H1 (cell line): ENCODE measurements around the gene TECR. TPM values are rescaled to one million over a fixed set of nuclear protein-coding genes. Genes with fewer than 3 reads are reported as not detected.

Experiments
- CTCF ChIP-seq, 3 experiments: IDR thresholded peaks; 1 replicate in 2 of 3; 2 replicates in 1 of 3; pipeline versions ENCODE4 v1.5.1 to v1.6.1; 2011; ENCODE audit warnings: low read length in 3 of 3, mild to moderate bottlenecking in 3 of 3, inconsistent platforms in 2 of 3, low read depth in 1 of 3, moderate library complexity in 1 of 3; ENCODE audit not compliant: insufficient read depth in 1 of 3; ENCODE audit errors: control extremely low read depth in 1 of 3
- polyA plus RNA-seq, 7 experiments: library from polyadenylated mRNA; depleted of rRNA in 3 of 7; stranded (reverse) in 5 of 7; unstranded in 2 of 7; fragments of >200 nt in 5 of 7; fragments of 200-250 nt in 2 of 7; gene quantifications; 1 replicate in 5 of 7; 2 replicates in 1 of 7; 4 replicates in 1 of 7; pipeline versions ENCODE4 v1.2.1 to v1.2.3, GENCODE V29; 2011 to 2013; ENCODE audit warnings: missing spikeins in 2 of 7, mixed read lengths in 2 of 7
- total RNA-seq: library from RNA; stranded (reverse); fragmentation: NEBNext Ultra II Directional; extraction: Animal tissue kit (Norgen Biotek cat#: 25700); gene quantifications from 2 replicates; pipeline ENCODE4 v1.2.1, GENCODE V29; 2021

Gene TECR
- total and polyA plus RNA-seq, 2 of the 8 experiments (the other 6 are each of a cell fraction or from before 2014, with no cell fraction given) = 172 to 405 TPM

DNA sequence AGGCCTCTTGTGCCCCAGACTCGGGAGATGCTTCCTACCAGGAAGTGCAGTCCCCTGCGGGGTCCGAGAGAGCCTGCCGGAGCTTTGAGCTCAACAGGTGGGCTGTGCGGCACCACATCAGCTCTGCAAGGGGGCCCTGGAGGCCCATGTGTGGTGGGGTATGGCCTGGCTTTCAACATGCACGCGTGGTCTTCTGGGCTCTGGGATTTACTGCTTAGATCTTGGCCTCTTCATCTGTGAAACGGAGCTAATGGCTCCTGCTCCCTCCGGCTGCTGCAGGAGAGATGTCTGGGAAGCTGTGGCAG is 24.5 kb downstream of the TECR start (continued):
- no peak for TF ChIP-seq CTCF (IDR thresholded peaks at IDR 0.05; ENCODE audit: control extremely low read depth in 1 of 3, insufficient read depth in 1 of 3, low read depth in 1 of 3, low read length in 3 of 3)
